HG02798 (cell line): Measurements from ENCODE around the gene FAR2.
"Not testable (repeated sequence)": the region's sequence is repeated elsewhere in the genome, so short reads cannot be mapped to it uniquely, and the experiment has no call there.

Experiments
- ATAC-seq: cut with Tn5 transposase; IDR thresholded peaks from one replicate; pipeline ENCODE4 v1.9.1; 2021; ENCODE audit warnings: mild to moderate bottlenecking; ENCODE audit not compliant: unreplicated experiment, poor library complexity

The FAR2 gene

DNA sequence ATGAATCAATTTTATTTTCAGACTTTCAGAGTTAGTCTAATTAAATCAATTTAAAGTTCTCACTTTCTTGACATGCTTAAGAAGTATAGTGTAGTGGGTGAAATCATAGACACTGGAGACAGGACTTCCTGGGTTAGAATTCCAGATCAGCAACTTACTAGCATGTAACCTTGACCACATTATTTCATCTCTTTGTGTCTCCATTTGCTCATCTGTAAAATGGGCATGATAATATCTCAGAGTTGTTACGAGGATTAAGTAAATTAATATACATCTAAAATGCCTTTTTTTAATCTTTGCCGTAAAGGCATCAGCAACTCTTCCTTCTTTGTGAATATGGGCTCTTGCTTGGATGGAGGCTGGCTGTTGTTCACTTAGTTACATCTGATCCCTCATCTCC lies 233.2 kb downstream of the FAR2 start:
- no peak for ATAC-seq

DNA sequence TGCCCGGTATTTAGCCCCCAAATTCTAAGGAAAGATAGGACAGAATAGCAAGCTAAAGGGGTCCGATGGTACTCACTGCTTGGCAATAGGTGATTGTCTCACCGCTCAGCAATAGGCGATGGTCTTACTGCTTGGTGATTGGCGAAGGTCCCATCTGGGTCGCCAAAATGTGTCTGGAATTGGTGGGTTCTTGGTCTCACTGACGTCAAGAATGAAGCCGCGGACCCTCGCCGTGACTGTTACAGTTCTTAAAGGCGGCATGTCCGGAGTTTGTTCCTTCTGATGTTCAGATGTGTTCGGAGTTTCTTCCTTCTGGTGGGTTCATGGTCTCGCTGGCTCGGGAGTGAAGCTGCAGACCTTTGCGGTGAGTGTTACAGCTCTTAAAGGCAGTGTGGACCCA lies 236.1 kb downstream of the FAR2 start:
- not testable (repeated sequence) for ATAC-seq
